Neural progenitor cell (in vitro differentiated cells): Measurements from ENCODE around the gene CEP170B. TPM values are rescaled to one million over a fixed set of nuclear protein-coding genes. Genes with fewer than 3 reads are reported as not detected.

Experiments used
- DNase-seq: peaks from one replicate; pipeline ENCODE4 v3.0.0-alpha.2; 2016; ENCODE audit warnings: low spot score
- H2AFZ ChIP-seq: fragments of 200-600 bp; sonication (generic); replicated peaks from 2 replicates; pipeline ENCODE4 v1.6.1; 2016; ENCODE audit warnings: antibody characterized with exemption
- H3F3A ChIP-seq: fragments of 200-600 bp; sonication (generic); 2 replicates; pipeline ENCODE4 v1.6.1; 2016; ENCODE audit warnings: antibody characterized with exemption, low read depth
- H3K27ac ChIP-seq: fragments of 200-600 bp; sonication (generic); 2 replicates; pipeline ENCODE4 v1.5.1; 2016; ENCODE audit warnings: mild to moderate bottlenecking
- H3K27me3 ChIP-seq: fragments of 200-600 bp; sonication (generic); 2 replicates; pipeline ENCODE4 v1.6.1; 2016; ENCODE audit warnings: mild to moderate bottlenecking, moderate library complexity
- H3K36me3 ChIP-seq: fragments of 200-600 bp; sonication (generic); 2 replicates; pipeline ENCODE4 v1.5.1; 2016
- H3K4me1 ChIP-seq: fragments of 200-600 bp; sonication (generic); 2 replicates; pipeline ENCODE4 v1.6.1; 2016; ENCODE audit warnings: mixed run types
- H3K4me2 ChIP-seq: fragments of 200-600 bp; sonication (generic); 2 replicates; pipeline ENCODE4 v1.6.1; 2016
- H3K4me3 ChIP-seq: fragments of 200-600 bp; sonication (generic); 2 replicates; pipeline ENCODE4 v1.5.1; 2016
- H3K79me2 ChIP-seq: fragments of 200-600 bp; sonication (generic); 2 replicates; pipeline ENCODE4 v1.6.1; 2016; ENCODE audit warnings: low read depth
- H3K9ac ChIP-seq: fragments of 200-600 bp; sonication (generic); 2 replicates; pipeline ENCODE4 v1.6.1; 2016
- H3K9me3 ChIP-seq: fragments of 200-600 bp; sonication (generic); 2 replicates; pipeline ENCODE4 v1.5.1; 2016; ENCODE audit warnings: low read depth
- H4K20me1 ChIP-seq: fragments of 200-600 bp; sonication (generic); 2 replicates; pipeline ENCODE4 v1.6.1; 2016; ENCODE audit warnings: low read depth
- H3K27ac Mint-ChIP-seq: 3 replicates; pipeline ENCODE4 v1.8.0; 2021; ENCODE audit warnings: mixed read lengths
- H3K27me3 Mint-ChIP-seq: 2 replicates; pipeline ENCODE4 v1.8.0; 2022; ENCODE audit warnings: low read depth, mild to moderate bottlenecking, inconsistent platforms, moderate library complexity, mixed read lengths; ENCODE audit not compliant: insufficient read depth
- H3K36me3 Mint-ChIP-seq: 3 replicates; pipeline ENCODE4 v1.8.0; 2021; ENCODE audit warnings: mixed read lengths
- H3K4me1 Mint-ChIP-seq: 3 replicates; pipeline ENCODE4 v1.8.0; 2021; ENCODE audit warnings: mixed read lengths
- H3K4me3 Mint-ChIP-seq: 3 replicates; pipeline ENCODE4 v1.8.0; 2021; ENCODE audit warnings: mild to moderate bottlenecking, moderate library complexity, mixed read lengths
- H3K9me3 Mint-ChIP-seq: 3 replicates; pipeline ENCODE4 v1.8.0; 2020; ENCODE audit warnings: mixed read lengths
- CTCF ChIP-seq: fragments of 200-600 bp; sonication (generic); IDR thresholded peaks from 2 replicates; pipeline ENCODE4 v1.5.1; 2017; ENCODE audit warnings: antibody characterized with exemption, mild to moderate bottlenecking
- EZH2 ChIP-seq: fragments of 200-600 bp; sonication (generic); IDR thresholded peaks from 2 replicates; pipeline ENCODE4 v1.6.1; 2017; ENCODE audit warnings: antibody characterized with exemption, mild to moderate bottlenecking, moderate library complexity
- EZH2phosphoT487 ChIP-seq: fragments of 200-600 bp; sonication (generic); IDR thresholded peaks from 2 replicates; pipeline ENCODE4 v1.6.1; 2017; ENCODE audit warnings: antibody characterized with exemption
- total RNA-seq: library from RNA; depleted of rRNA; stranded (reverse); fragments of >200 nt; gene quantifications from 2 replicates; pipeline ENCODE4 v1.2.3, GENCODE V29; 2015; ENCODE audit warnings: low replicate concordance

Gene CEP170B
- 3.0 and 13.7 TPM in 2 replicates for total RNA-seq

GRCh38 chr14:104865081-104865630 is at the start of gene CEP170B:
Gene CEP170B (plus strand): TSS chr14:104865268. CDS start chr14:104868451, 3,183 bp downstream.
- Histone ChIP-seq H3K27ac (no peak within 1 kb of the TSS), H2AFZ (no peak within 1 kb of the TSS), H3K36me3 (no peaks in the 10 kb centered on the region), H3K4me1 (peaks cover 15% of the 10 kb centered on the region), H3K9ac (peak within 1 kb of the TSS; percentile 17), H3K27me3 (peaks cover 40% of the 10 kb centered on the region), H3K79me2 (peaks cover 16% of the 10 kb centered on the region), H3K9me3 (no peaks in the 10 kb centered on the region), H4K20me1 (peaks cover 28% of the 10 kb centered on the region), H3F3A (peaks cover 12% of the 10 kb centered on the region), H3K4me2 (peak within 1 kb of the TSS; percentile 98), H3K4me3 (peak within 1 kb of the TSS; percentile 85)
- H3K4me1 Mint-ChIP-seq: peaks cover 3% of the 10 kb centered on the region
- peak; percentile 65 for DNase-seq
- no peaks in the 10 kb centered on the region for H3K9me3 Mint-ChIP-seq
- peaks cover 2% of the 10 kb centered on the region for H3K36me3 Mint-ChIP-seq
- H3K27me3 Mint-ChIP-seq: peaks cover 25% of the 10 kb centered on the region
- no peak for TF ChIP-seq EZH2
- TF ChIP-seq CTCF: no peak
- peak within 1 kb of the TSS; percentile 83 for H3K4me3 Mint-ChIP-seq
- H3K27ac Mint-ChIP-seq: no peak within 1 kb of the TSS

DNA sequence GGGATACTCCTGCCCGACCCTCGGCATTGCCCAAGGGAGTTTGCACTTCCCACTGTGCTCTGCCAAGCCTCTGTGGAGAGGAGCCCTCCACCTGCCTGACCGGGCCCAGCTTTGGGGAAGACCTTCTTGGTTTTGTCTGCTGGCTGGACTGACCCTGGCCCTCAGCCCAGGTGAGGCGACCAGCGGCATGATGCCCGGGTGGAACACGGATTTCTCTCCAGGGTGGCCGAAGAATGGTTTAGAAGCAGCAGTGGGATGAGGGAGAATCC is 48.5 kb upstream of the CEP170B start:
- peaks cover 24% of the 10 kb centered on the region for H3F3A ChIP-seq
- H3K27me3 ChIP-seq: no peaks in the 10 kb centered on the region
- H3K9me3 ChIP-seq: no peaks in the 10 kb centered on the region
- Mint-ChIP-seq H3K9me3 (no peaks in the 10 kb centered on the region), H3K36me3 (peaks cover 4% of the 10 kb centered on the region), H3K4me1 (peaks cover 17% of the 10 kb centered on the region), H3K27ac (peak overlapping the region; percentile 89), H3K4me3 (peak overlapping the region; percentile 95), H3K27me3 (peaks cover 2% of the 10 kb centered on the region)
- peaks cover 9% of the 10 kb centered on the region for H3K79me2 ChIP-seq
- no peak for TF ChIP-seq EZH2phosphoT487
- no peak for TF ChIP-seq EZH2
- no peak for TF ChIP-seq CTCF
- peak overlapping the region; percentile 16 for H3K9ac ChIP-seq
- no peak overlapping the region for H3K27ac ChIP-seq
- H3K4me2 ChIP-seq: peak overlapping the region; percentile 90
- no peaks in the 10 kb centered on the region for H4K20me1 ChIP-seq
- no peaks in the 10 kb centered on the region for H3K36me3 ChIP-seq
- no peak for DNase-seq
- peaks cover 6% of the 10 kb centered on the region for H3K4me1 ChIP-seq
- H2AFZ ChIP-seq: no peak overlapping the region
- H3K4me3 ChIP-seq: peak overlapping the region; percentile 80

GRCh38 chr14:104817930-104818713 is 46.9 kb upstream of the CEP170B start:
- Histone ChIP-seq H3K4me3 (no peak overlapping the region), H3F3A (peaks cover 24% of the 10 kb centered on the region), H3K27me3 (no peaks in the 10 kb centered on the region), H3K79me2 (peaks cover 9% of the 10 kb centered on the region), H3K4me2 (no peak overlapping the region), H3K36me3 (no peaks in the 10 kb centered on the region), H3K4me1 (peaks cover 6% of the 10 kb centered on the region), H4K20me1 (no peaks in the 10 kb centered on the region), H3K9ac (no peak overlapping the region), H3K9me3 (no peaks in the 10 kb centered on the region), H3K27ac (no peak overlapping the region), H2AFZ (no peak overlapping the region)
- H3K9me3 Mint-ChIP-seq: no peaks in the 10 kb centered on the region
- peak overlapping the region; percentile 24 for H3K4me3 Mint-ChIP-seq
- peaks cover 4% of the 10 kb centered on the region for H3K36me3 Mint-ChIP-seq
- TF ChIP-seq CTCF: no peak
- TF ChIP-seq EZH2phosphoT487: no peak
- TF ChIP-seq EZH2: no peak
- no peak overlapping the region for H3K27ac Mint-ChIP-seq
- H3K4me1 Mint-ChIP-seq: peaks cover 19% of the 10 kb centered on the region
- no peak for DNase-seq
- H3K27me3 Mint-ChIP-seq: peaks cover 2% of the 10 kb centered on the region
